ENCODE results near the gene MYO16.
"Not testable (repeated sequence)": the region's sequence is repeated elsewhere in the genome, so short reads cannot be mapped to it uniquely, and the experiment has no call there.

Gene MYO16

DNA sequence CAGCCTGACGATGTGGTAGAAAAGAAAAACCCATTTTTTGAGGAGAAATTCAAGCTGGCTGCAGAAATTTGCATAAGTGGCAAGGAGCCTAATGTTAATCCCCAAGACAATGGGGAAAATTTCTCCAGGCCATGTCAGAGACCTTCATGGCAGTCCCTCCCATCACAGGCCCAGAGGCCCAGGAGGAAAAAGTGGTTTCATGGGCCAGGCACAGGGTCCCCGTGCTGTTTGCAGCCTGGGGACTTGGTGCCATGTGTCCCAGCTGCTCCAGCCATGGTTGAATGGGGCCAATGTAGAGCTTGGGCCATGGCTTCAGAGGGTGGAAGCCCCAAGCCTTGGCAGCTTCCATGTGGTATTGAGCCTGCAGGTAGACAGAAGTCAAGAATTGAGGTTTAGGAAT, 153.1 kb downstream of the MYO16 start:
- not testable (repeated sequence) for H3K9me3 ChIP-seq (ENCODE audit: control insufficient read depth, low read length); H3K27me3 ChIP-seq (ENCODE audit: control insufficient read depth, insufficient read depth, low read length, poor library complexity, severe bottlenecking); H3K4me3 ChIP-seq (ENCODE audit: insufficient read depth, low read depth, low read length); H3K36me3 ChIP-seq (ENCODE audit: control insufficient read depth, insufficient read depth, low read length); H3K4me1 ChIP-seq (ENCODE audit: control insufficient read depth, insufficient read depth, low read length); H3K27ac ChIP-seq (ENCODE audit: insufficient read depth, low read depth, low read length, poor library complexity, severe bottlenecking)
- WGBS, 2 experiments: 91 to 93% methylated on average over 2 of the region's 2 CpGs

DNA sequence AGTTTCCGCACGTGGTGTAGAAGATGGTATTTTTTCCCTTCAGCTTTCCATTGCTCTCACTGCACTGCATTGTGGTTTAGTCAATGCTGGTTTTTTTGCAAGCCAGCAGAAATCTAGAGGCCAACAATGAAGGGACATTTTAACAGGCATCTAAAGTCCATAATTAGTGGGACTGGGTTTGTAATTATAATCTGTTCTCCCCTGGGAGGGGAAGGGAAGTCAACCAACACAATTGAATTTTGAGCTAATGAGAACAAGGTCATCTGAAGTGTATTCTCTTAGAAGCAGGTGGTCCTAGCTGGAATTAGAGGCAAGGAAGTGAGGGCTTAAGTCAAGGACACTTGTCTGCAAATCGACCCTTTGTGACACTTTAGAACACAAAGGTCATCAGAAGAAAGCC, 156.4 kb downstream of the MYO16 start:
- Histone ChIP-seq H3K27ac (ENCODE audit: insufficient read depth, low read depth, low read length, poor library complexity, severe bottlenecking) (no peak overlapping the region), H3K4me1 (ENCODE audit: control insufficient read depth, insufficient read depth, low read length) (no peaks in the 10 kb centered on the region), H3K36me3 (ENCODE audit: control insufficient read depth, insufficient read depth, low read length) (no peaks in the 10 kb centered on the region), H3K27me3 (ENCODE audit: control insufficient read depth, insufficient read depth, low read length, poor library complexity, severe bottlenecking) (no peaks in the 10 kb centered on the region), H3K4me3 (ENCODE audit: insufficient read depth, low read depth, low read length) (no peak overlapping the region), H3K9me3 (ENCODE audit: control insufficient read depth, low read length) (no peaks in the 10 kb centered on the region)
- 85 to 93% methylated on average over 3 of the region's 3 CpGs for WGBS, 2 experiments

DNA sequence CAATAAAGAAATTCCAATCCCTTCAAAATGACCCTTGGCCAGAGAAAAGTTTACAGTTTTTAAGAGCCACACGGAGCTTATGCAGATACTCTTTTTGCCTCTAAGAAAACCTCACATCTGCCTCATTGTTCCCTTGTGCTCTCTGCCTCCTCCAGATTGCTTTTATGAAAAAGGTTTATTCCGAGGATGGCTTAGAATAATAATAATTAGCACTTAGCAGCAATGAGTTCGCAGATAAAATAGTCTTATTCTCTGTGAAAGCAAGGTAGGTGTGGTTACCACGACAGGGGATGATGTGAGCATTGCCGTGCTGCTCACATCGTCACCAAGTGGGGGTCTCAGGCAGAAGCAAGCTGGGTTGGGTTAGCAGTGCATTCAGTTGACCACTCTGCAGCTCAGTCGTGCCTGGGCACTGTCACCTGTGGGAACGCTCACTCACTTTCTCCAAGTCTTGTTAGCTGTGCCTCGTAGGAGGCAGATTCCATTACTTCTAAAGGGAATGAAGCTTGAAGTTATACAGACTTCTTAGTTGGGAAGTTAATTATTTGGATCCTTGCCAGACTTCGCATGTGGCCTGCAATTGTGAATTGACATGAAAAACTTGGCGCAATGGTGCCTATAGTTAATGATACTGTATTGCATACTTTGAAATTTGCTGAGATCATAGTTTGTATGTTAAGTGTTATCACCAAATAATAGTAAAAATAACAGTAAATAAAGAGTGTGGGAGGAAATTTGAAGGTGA, 157.2 kb downstream of the MYO16 start:
- 79% methylated on average over 11 of the region's 11 CpGs for WGBS, 2 experiments
- Histone ChIP-seq H3K4me1 (ENCODE audit: control insufficient read depth, insufficient read depth, low read length) (no peaks in the 10 kb centered on the region), H3K27ac (ENCODE audit: insufficient read depth, low read depth, low read length, poor library complexity, severe bottlenecking) (no peak overlapping the region), H3K36me3 (ENCODE audit: control insufficient read depth, insufficient read depth, low read length) (no peaks in the 10 kb centered on the region), H3K9me3 (ENCODE audit: control insufficient read depth, low read length) (no peaks in the 10 kb centered on the region), H3K27me3 (ENCODE audit: control insufficient read depth, insufficient read depth, low read length, poor library complexity, severe bottlenecking) (no peaks in the 10 kb centered on the region), H3K4me3 (ENCODE audit: insufficient read depth, low read depth, low read length) (no peak overlapping the region)

DNA sequence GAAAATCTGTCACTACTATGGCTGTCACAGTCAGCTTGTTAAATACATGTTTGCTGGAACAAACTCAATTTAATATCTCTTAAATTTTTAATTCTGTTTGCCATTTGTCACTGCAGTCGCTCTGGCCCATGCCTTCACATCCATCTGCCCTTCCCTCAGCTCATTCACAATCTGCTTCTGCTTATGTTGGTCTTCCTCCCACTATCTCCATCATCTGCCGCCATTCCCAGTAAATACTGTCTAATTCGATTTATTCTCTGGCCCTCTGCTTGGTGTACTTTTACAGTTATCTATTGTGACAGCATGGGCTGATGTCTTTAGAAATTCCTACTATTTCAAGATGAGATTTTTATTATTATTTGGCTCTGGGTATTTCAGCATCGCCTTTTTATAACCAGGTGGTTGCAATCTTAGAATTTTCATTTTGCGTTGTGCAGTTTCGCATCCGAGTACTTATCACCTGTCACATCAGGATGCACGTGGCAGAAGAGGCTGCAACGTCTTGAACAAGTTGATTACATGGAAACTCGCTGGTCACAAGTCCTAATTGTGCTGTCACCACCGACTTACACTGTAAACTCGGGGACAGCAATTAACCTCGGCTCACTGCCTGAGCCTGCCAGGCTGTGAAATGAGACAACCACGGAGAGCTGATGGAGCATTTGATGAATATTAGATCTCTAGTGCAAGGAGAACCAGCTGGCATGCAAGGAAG, 158.4 kb downstream of the MYO16 start:
- no peak overlapping the region for H3K27ac ChIP-seq (ENCODE audit: insufficient read depth, low read depth, low read length, poor library complexity, severe bottlenecking)
- no peaks in the 10 kb centered on the region for H3K9me3 ChIP-seq (ENCODE audit: control insufficient read depth, low read length)
- H3K36me3 ChIP-seq (ENCODE audit: control insufficient read depth, insufficient read depth, low read length): no peaks in the 10 kb centered on the region
- H3K4me1 ChIP-seq (ENCODE audit: control insufficient read depth, insufficient read depth, low read length): no peaks in the 10 kb centered on the region
- no peaks in the 10 kb centered on the region for H3K27me3 ChIP-seq (ENCODE audit: control insufficient read depth, insufficient read depth, low read length, poor library complexity, severe bottlenecking)
- H3K4me3 ChIP-seq (ENCODE audit: insufficient read depth, low read depth, low read length): no peak overlapping the region
- WGBS, 2 experiments: 91 to 94% methylated on average over 14 of the region's 14 CpGs

DNA sequence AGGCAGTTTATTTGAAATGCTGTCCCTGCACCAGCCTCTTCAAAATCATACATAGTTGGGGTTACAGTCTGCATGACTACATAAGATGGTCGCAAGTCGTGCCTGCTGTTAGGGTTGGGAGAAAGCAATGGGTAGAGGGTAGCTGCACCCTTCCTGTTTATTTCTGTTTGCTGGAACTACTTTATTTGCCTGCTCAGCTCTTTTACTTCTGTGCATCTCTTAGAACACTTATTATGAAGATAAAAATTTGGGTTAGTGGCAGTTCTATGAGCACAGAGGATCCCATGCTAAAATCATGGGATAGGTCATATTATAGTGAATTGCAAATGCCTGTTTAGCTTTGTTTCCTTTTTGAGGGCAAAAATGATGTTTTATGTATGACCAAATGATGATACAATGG, 160.1 kb downstream of the MYO16 start:
- H3K27ac ChIP-seq (ENCODE audit: insufficient read depth, low read depth, low read length, poor library complexity, severe bottlenecking): no peak overlapping the region
- no peaks in the 10 kb centered on the region for H3K27me3 ChIP-seq (ENCODE audit: control insufficient read depth, insufficient read depth, low read length, poor library complexity, severe bottlenecking)
- H3K9me3 ChIP-seq (ENCODE audit: control insufficient read depth, low read length): no peaks in the 10 kb centered on the region
- H3K4me1 ChIP-seq (ENCODE audit: control insufficient read depth, insufficient read depth, low read length): no peaks in the 10 kb centered on the region
- no peaks in the 10 kb centered on the region for H3K36me3 ChIP-seq (ENCODE audit: control insufficient read depth, insufficient read depth, low read length)
- 92 to 95% methylated on average over 2 of the region's 2 CpGs for WGBS, 2 experiments
- no peak overlapping the region for H3K4me3 ChIP-seq (ENCODE audit: insufficient read depth, low read depth, low read length)

DNA sequence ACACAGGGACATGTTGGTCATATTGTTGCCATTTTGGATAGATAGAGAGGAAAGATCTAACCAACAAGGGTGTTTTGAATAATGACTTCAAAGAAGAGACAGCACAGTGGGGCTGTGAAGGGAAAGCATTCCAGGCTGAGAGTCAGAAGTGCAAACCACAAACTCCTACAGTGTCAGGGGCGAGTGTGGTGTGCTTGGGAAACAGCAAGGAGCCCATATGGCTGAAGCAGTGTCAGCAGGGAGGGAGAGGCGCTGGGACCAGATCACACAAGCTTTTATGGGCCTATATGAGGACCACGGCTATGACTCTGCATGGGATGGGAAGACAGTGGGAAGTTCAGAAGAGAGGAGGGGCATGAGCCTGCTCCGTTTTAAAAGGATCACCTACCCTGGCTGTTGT, 166.4 kb downstream of the MYO16 start:
- no peaks in the 10 kb centered on the region for H3K4me1 ChIP-seq (ENCODE audit: control insufficient read depth, insufficient read depth, low read length)
- 46 to 50% methylated on average over 4 of the region's 4 CpGs for WGBS, 2 experiments
- H3K27me3 ChIP-seq (ENCODE audit: control insufficient read depth, insufficient read depth, low read length, poor library complexity, severe bottlenecking): no peaks in the 10 kb centered on the region
- H3K4me3 ChIP-seq (ENCODE audit: insufficient read depth, low read depth, low read length): no peak overlapping the region
- H3K27ac ChIP-seq (ENCODE audit: insufficient read depth, low read depth, low read length, poor library complexity, severe bottlenecking): no peak overlapping the region
- no peaks in the 10 kb centered on the region for H3K36me3 ChIP-seq (ENCODE audit: control insufficient read depth, insufficient read depth, low read length)
- H3K9me3 ChIP-seq (ENCODE audit: control insufficient read depth, low read length): no peaks in the 10 kb centered on the region

DNA sequence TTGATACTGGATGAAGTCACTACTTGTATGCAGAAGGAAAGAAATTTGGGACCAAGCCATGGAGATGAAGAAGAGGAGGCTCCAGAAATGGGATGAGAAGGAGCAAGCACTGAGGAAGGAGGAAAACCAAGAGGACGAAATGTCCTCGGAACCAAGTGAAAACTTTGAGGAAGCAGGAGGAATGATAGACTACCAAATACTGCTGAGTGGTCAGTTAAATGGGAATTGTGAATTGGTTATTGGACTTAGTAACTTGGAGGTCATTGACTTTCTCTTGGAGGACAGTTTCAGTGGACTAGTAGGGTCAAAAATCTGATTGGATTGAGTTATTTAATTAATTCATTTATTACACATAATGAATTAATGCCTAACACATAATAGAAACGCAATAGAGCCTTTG, 167.9 kb downstream of the MYO16 start:
- Histone ChIP-seq H3K36me3 (ENCODE audit: control insufficient read depth, insufficient read depth, low read length) (no peaks in the 10 kb centered on the region), H3K27me3 (ENCODE audit: control insufficient read depth, insufficient read depth, low read length, poor library complexity, severe bottlenecking) (no peaks in the 10 kb centered on the region), H3K4me1 (ENCODE audit: control insufficient read depth, insufficient read depth, low read length) (no peaks in the 10 kb centered on the region), H3K27ac (ENCODE audit: insufficient read depth, low read depth, low read length, poor library complexity, severe bottlenecking) (no peak overlapping the region), H3K4me3 (ENCODE audit: insufficient read depth, low read depth, low read length) (no peak overlapping the region), H3K9me3 (ENCODE audit: control insufficient read depth, low read length) (no peaks in the 10 kb centered on the region)
- WGBS, 2 experiments: 90 to 97% methylated on average over 2 of the region's 3 CpGs

DNA sequence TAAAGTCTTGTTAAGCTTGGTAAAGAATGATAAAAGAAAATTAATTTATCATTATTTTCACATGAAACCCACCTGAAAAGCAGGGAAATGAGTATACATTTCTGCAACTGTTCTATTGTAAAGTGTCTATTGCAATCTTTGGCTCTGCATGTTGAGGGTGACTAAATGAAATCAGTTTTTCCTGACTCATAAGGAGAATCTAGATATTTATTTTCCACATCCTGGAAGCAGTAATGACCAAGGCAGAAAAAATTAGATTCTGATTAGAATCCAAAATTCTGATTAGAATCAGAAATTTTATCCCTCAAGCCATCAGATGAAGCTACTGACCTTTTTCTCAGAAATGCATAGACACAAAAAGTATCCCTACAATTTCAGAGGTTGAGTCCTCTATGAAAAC, 178.4 kb downstream of the MYO16 start:
- Histone ChIP-seq H3K4me3 (ENCODE audit: insufficient read depth, low read depth, low read length) (no peak overlapping the region), H3K4me1 (ENCODE audit: control insufficient read depth, insufficient read depth, low read length) (no peaks in the 10 kb centered on the region), H3K27me3 (ENCODE audit: control insufficient read depth, insufficient read depth, low read length, poor library complexity, severe bottlenecking) (no peaks in the 10 kb centered on the region), H3K9me3 (ENCODE audit: control insufficient read depth, low read length) (no peaks in the 10 kb centered on the region), H3K36me3 (ENCODE audit: control insufficient read depth, insufficient read depth, low read length) (no peaks in the 10 kb centered on the region), H3K27ac (ENCODE audit: insufficient read depth, low read depth, low read length, poor library complexity, severe bottlenecking) (no peak overlapping the region)

DNA sequence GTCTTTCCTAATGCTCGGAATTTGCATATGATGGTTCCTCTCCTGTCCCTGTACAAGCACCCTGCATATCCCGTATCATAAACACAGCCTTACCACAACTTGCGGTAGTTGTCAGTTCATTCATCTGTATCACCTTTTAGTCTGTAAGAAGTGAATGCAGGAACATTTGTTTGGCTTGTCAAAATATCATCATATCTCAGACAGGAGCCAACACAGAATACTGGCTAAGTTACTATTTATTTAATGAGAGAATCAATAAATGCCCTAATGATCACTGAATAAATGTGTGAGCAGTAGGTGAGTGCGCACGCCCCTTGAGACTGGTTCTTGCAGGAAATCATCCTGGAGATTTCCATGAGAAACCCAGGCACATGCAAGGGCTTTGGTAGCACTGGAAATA, 182.8 kb downstream of the MYO16 start:
- H3K4me3 ChIP-seq (ENCODE audit: insufficient read depth, low read depth, low read length): no peak overlapping the region
- WGBS, 2 experiments: 93 to 95% methylated on average over 5 of the region's 5 CpGs
- no peaks in the 10 kb centered on the region for H3K4me1 ChIP-seq (ENCODE audit: control insufficient read depth, insufficient read depth, low read length)
- no peaks in the 10 kb centered on the region for H3K36me3 ChIP-seq (ENCODE audit: control insufficient read depth, insufficient read depth, low read length)
- no peaks in the 10 kb centered on the region for H3K27me3 ChIP-seq (ENCODE audit: control insufficient read depth, insufficient read depth, low read length, poor library complexity, severe bottlenecking)
- no peak overlapping the region for H3K27ac ChIP-seq (ENCODE audit: insufficient read depth, low read depth, low read length, poor library complexity, severe bottlenecking)
- no peaks in the 10 kb centered on the region for H3K9me3 ChIP-seq (ENCODE audit: control insufficient read depth, low read length)

DNA sequence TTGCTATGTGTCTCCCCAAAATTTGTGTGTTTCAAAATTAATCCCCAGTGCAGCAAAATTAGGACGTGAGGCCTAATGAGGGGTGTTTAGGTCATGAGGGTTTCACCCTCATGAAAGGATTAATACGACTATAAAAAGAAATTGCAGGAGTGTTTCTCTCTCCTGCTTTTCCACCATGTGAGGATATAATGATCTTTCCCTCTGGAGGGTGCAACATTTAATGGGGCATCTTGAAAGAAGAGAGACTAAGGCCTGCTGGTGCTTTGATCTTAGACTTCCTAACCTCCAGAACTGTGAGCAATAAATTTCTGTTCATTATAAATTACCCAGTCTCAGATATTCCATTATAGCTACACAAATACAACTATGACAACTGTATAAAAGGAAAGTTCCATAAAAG, 183.2 kb downstream of the MYO16 start:
- Histone ChIP-seq H3K36me3 (ENCODE audit: control insufficient read depth, insufficient read depth, low read length) (no peaks in the 10 kb centered on the region), H3K4me1 (ENCODE audit: control insufficient read depth, insufficient read depth, low read length) (no peaks in the 10 kb centered on the region), H3K27me3 (ENCODE audit: control insufficient read depth, insufficient read depth, low read length, poor library complexity, severe bottlenecking) (no peaks in the 10 kb centered on the region), H3K9me3 (ENCODE audit: control insufficient read depth, low read length) (no peaks in the 10 kb centered on the region), H3K4me3 (ENCODE audit: insufficient read depth, low read depth, low read length) (no peak overlapping the region), H3K27ac (ENCODE audit: insufficient read depth, low read depth, low read length, poor library complexity, severe bottlenecking) (no peak overlapping the region)
- WGBS, 2 experiments: 94% methylated on average over 2 of the region's 2 CpGs

All from ectodermal cell (in vitro differentiated cells).